Measurements from ENCODE around the gene ARHGEF16.

ARHGEF16 gene

DNA sequence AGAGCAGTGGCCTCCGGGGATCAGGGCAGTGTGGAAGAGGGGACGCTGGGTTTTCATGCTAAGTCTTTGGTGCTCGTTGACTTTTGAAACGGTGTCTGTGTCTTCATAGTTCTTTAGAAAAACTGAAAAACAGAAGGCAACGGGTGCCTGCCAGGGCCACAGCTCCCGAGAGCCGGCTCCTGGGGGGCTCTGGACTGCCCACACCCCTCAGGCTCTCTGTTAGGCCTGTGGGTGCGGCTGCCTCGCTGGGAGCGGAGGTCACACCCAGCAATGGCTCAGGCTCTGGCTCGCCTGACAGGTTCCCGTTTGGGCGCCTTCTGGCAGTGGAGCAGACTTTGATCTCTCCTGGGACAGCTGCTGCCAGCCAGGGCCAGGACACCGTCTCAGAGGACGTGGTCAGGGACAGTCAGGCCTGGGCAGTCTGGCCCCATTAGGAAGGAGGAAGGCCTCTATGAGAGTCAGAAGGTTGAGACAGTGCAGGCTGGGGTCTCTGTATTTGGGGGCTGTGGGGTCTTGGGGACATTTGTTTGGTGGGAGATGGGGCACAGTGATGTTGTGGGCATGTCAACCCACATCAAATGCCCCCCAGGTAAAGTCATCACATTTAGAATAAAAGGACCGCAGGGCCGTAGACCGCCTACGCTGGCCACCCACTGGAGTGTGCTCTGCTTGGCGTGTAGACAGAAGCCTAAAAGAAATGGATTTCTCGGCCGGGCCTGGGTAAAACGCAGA is 5.6 kb downstream of the ARHGEF16 start:
- no peaks in the 10 kb centered on the region for H3K27me3 ChIP-seq (ENCODE audit: insufficient read depth, low read length)
- no peaks in the 10 kb centered on the region for H3K9me3 ChIP-seq (ENCODE audit: insufficient read depth, low read depth, low read length)
- WGBS = 90% methylated on average over 23 of the region's 23 CpGs
- H3K36me3 ChIP-seq (ENCODE audit: insufficient read depth, low read length) = peaks cover 6% of the 10 kb centered on the region
- peaks cover 7% of the 10 kb centered on the region; the same call in 1 of the 2 replicates for H3K4me1 ChIP-seq (ENCODE audit: insufficient read depth, low read length)
- H3K27ac ChIP-seq (ENCODE audit: low read depth, low read length) = no peak overlapping the region
- H3K4me3 ChIP-seq (ENCODE audit: low read length) = no peak overlapping the region
- no peak overlapping the region for H3K9ac ChIP-seq (ENCODE audit: low read depth, low read length)

DNA sequence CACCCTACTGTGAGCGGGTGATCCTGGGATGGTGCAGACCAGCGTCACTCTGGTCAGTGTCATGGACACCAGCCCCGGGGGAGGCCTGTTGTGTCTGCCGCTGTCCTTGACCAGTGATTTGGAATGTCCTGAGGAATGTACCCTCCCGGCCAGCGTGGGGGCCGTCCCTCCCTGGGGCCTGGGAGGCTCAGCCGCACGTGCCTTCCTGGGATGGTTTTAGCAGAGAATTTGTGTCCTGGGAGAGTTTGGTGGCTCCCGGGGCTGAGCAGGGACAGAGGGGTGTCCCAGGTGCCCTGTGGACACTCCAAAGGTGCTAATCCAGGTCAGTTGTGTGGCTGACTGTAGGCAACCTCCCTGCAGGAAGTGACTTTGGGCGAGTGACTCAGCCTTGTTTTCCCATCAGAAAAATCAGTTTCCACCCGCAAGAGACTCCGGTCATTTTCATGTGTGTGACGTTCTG is 6.2 kb downstream of the ARHGEF16 start:
- no peaks in the 10 kb centered on the region for H3K9me3 ChIP-seq (ENCODE audit: insufficient read depth, low read depth, low read length)
- no peaks in the 10 kb centered on the region for H3K27me3 ChIP-seq (ENCODE audit: insufficient read depth, low read length)
- H3K27ac ChIP-seq (ENCODE audit: low read depth, low read length) = no peak overlapping the region
- no peak overlapping the region; the same call in 1 of the 2 replicates for H3K9ac ChIP-seq (ENCODE audit: low read depth, low read length)
- no peak overlapping the region for H3K4me3 ChIP-seq (ENCODE audit: low read length)
- H3K36me3 ChIP-seq (ENCODE audit: insufficient read depth, low read length) = peaks cover 6% of the 10 kb centered on the region
- H3K4me1 ChIP-seq (ENCODE audit: insufficient read depth, low read length) = peaks cover 7% of the 10 kb centered on the region; the same call in 1 of the 2 replicates
- 81% methylated on average over 14 of the region's 14 CpGs for WGBS

DNA sequence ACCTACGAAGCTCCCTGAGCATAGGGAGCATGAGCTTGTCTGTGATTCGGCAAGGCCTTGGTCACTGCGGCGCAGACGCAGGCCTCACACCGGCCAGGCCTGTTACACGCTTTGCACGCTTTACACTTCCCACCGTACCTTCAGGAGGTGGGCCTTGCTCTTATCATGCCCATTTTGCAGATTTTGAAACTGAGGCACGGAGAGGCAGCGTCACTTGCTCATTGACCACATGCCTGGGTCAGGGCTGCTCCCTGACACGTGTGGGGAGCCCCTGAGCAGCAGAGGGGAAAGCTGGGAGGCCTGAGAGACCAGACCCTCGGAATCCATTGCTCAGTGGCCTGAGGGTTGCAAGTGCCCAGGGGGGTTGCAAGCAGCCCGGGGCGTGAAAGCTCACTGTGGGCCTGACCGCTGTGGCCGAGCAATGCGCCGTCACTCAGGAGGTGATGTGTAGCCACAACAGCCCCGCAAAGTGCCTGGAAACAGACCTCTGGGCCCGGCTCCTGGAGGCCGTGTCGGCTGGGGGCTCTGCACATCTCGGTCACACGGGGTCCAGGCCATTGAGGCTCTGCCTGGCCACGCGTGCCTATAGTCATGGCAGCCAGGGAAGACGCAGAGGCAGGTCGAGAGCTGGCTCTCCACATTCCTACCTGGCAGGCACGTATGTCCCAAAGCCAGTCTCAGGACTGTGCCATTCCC is 6.9 kb downstream of the ARHGEF16 start:
- Histone ChIP-seq H3K9me3 (ENCODE audit: insufficient read depth, low read depth, low read length) (no peaks in the 10 kb centered on the region), H3K27ac (ENCODE audit: low read depth, low read length) (no peak overlapping the region), H3K4me1 (ENCODE audit: insufficient read depth, low read length) (peaks cover 7% of the 10 kb centered on the region; the same call in 1 of the 2 replicates), H3K4me3 (ENCODE audit: low read length) (no peak overlapping the region), H3K9ac (ENCODE audit: low read depth, low read length) (no peak overlapping the region; the same call in 1 of the 2 replicates), H3K36me3 (ENCODE audit: insufficient read depth, low read length) (peaks cover 6% of the 10 kb centered on the region), H3K27me3 (ENCODE audit: insufficient read depth, low read length) (no peaks in the 10 kb centered on the region)
- WGBS = 94% methylated on average over 30 of the region's 30 CpGs

DNA sequence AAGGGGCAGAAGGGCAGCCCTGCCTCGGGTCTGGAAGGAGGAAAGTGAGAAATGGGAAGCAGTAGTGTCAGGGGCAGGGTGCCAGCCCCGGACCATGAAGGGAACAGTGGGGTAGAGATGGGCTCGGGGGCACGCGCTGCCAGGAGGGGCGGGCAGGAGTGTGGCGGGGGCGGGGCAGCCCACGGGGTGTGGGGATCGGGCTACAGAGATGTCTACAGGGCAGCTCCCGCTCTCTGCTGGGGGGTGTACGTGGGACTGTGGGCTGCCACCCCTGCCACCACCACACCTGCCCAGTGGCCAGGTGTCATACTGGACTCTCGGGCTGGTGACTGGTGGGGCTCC is 7.4 kb downstream of the ARHGEF16 start:
- peaks cover 6% of the 10 kb centered on the region for H3K36me3 ChIP-seq (ENCODE audit: insufficient read depth, low read length)
- no peaks in the 10 kb centered on the region for H3K27me3 ChIP-seq (ENCODE audit: insufficient read depth, low read length)
- no peak overlapping the region for H3K4me3 ChIP-seq (ENCODE audit: low read length)
- H3K9me3 ChIP-seq (ENCODE audit: insufficient read depth, low read depth, low read length) = no peaks in the 10 kb centered on the region
- H3K4me1 ChIP-seq (ENCODE audit: insufficient read depth, low read length) = peaks cover 7% of the 10 kb centered on the region; the same call in 1 of the 2 replicates
- WGBS = 93% methylated on average over 13 of the region's 13 CpGs
- no peak overlapping the region for H3K27ac ChIP-seq (ENCODE audit: low read depth, low read length)
- H3K9ac ChIP-seq (ENCODE audit: low read depth, low read length) = no peak overlapping the region

DNA sequence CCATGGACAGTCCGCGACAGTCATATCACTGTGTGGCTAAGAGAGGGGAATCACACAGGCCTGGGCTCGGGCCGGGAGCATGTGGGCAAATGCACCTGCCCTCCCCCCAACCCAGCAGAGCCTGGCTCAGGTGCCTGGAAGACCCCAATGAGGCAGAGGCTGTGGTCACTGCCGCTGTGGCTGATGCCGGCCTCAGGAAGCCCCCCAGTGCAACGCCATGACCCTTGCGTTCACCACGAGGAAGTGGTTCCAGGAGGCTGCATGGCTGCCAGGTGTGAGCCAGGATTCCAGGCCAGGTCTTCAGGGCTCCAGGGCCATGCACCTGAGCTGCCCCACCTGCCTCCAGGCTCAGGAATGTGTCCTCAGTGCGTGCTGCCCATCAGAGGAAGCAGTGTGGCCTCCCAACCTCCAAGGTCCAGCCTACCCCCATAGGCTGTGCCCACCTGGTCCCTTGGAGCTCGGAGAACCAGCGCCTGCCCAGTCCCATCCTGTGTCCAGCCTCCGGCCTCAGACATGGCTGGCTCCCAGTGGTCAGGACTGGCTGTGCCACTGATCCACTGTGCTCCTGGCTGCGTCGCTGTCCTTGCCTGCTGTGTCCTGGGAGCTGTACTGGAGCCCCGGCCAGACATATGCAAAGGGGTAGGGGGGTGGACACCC is 8.0 kb downstream of the ARHGEF16 start:
- H3K4me1 ChIP-seq (ENCODE audit: insufficient read depth, low read length) = peaks cover 7% of the 10 kb centered on the region; the same call in 1 of the 2 replicates

DNA sequence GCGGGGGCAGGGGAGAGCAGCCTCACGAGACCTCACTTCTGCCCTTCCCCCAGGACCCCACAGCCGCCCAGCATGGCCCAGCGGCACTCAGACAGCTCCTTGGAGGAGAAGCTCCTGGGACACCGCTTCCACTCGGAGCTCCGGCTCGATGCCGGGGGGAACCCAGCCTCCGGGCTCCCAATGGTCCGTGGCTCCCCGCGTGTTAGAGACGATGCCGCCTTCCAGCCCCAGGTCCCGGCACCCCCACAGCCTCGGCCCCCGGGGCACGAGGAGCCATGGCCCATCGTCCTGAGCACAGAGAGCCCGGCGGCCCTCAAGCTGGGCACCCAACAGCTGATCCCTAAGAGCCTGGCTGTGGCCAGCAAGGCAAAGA is 8.5 kb downstream of the ARHGEF16 start:
- no peak overlapping the region for H3K4me3 ChIP-seq (ENCODE audit: low read length)
- no peak overlapping the region for H3K9ac ChIP-seq (ENCODE audit: low read depth, low read length)
- H3K27ac ChIP-seq (ENCODE audit: low read depth, low read length) = no peak overlapping the region
- 95% methylated on average over 22 of the region's 22 CpGs for WGBS
- peaks cover 7% of the 10 kb centered on the region; the same call in 1 of the 2 replicates for H3K4me1 ChIP-seq (ENCODE audit: insufficient read depth, low read length)
- peaks cover 6% of the 10 kb centered on the region for H3K36me3 ChIP-seq (ENCODE audit: insufficient read depth, low read length)
- H3K9me3 ChIP-seq (ENCODE audit: insufficient read depth, low read depth, low read length) = no peaks in the 10 kb centered on the region
- H3K27me3 ChIP-seq (ENCODE audit: insufficient read depth, low read length) = no peaks in the 10 kb centered on the region

More for the DNA sequence above, 8.0 kb downstream of the ARHGEF16 start:
- no peak overlapping the region for H3K9ac ChIP-seq (ENCODE audit: low read depth, low read length)
- H3K4me3 ChIP-seq (ENCODE audit: low read length) = no peak overlapping the region
- H3K36me3 ChIP-seq (ENCODE audit: insufficient read depth, low read length) = peaks cover 6% of the 10 kb centered on the region
- H3K27me3 ChIP-seq (ENCODE audit: insufficient read depth, low read length) = no peaks in the 10 kb centered on the region
- 94% methylated on average over 16 of the region's 16 CpGs for WGBS
- no peaks in the 10 kb centered on the region for H3K9me3 ChIP-seq (ENCODE audit: insufficient read depth, low read depth, low read length)
- H3K27ac ChIP-seq (ENCODE audit: low read depth, low read length) = no peak overlapping the region

DNA sequence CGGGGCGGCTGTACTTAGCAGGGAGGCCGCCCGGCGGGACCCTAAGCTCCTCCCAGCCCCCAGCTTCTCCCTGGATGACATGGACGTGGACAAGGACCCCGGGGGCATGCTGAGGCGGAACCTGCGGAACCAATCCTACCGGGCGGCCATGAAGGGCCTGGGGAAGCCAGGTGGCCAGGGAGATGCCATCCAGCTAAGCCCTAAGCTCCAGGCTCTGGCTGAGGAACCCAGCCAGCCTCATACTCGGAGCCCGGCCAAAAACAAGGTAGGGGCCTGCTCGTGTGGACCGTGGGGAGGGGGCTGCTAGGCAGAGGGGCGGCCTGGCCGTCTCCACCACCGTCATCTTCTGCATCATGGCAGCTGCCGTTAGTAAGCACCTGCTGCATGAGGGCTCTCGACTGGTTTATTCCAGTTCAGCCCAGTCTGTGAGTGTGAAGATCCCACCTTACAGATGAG is 9.0 kb downstream of the ARHGEF16 start:
- H3K36me3 ChIP-seq (ENCODE audit: insufficient read depth, low read length) = peaks cover 6% of the 10 kb centered on the region
- no peak overlapping the region for H3K27ac ChIP-seq (ENCODE audit: low read depth, low read length)
- H3K4me1 ChIP-seq (ENCODE audit: insufficient read depth, low read length) = peaks cover 7% of the 10 kb centered on the region; the same call in 1 of the 2 replicates
- no peaks in the 10 kb centered on the region for H3K9me3 ChIP-seq (ENCODE audit: insufficient read depth, low read depth, low read length)
- H3K9ac ChIP-seq (ENCODE audit: low read depth, low read length) = no peak overlapping the region
- H3K27me3 ChIP-seq (ENCODE audit: insufficient read depth, low read length) = no peaks in the 10 kb centered on the region
- 95% methylated on average over 20 of the region's 20 CpGs for WGBS
- no peak overlapping the region for H3K4me3 ChIP-seq (ENCODE audit: low read length)

DNA sequence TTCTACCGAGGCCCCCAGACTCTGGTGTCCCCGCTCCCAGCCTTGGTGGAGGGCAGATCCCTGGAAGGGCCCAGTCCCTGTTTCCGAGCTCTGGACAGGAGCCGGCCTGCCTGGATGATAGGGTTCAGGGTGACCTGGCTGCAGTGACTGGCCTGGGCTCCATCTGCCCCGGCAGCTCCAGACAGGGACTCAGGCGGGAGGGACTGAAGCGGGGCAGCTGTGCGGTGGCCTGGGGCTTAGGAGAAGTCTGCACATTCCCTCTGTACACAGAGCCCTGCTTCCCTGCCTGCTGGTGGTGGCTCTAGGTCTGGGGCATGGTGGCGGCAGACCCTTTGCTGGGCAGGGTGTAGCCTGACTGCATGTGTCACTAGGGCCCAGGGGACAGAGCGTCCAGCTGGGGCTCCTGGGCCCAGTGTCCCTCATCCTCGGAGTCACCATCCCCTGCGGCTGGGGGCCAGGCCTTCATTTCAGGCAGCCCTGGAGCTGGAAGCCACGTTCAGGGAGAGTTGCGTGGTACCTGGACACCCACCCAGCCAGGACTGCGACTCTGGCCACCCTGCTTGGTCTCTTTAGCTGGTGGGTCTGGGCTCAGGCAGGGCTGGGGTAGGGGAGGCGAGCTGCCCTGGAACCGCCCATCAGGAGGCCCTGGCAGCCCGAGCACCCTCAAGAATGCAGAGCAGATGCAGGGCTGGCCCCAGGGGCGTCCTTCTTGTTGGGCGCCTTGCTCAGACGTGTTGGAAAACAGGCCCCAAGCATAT is 9.6 kb downstream of the ARHGEF16 start:
- peaks cover 1% of the 10 kb centered on the region for H3K36me3 ChIP-seq (ENCODE audit: insufficient read depth, low read length)
- no peaks in the 10 kb centered on the region for H3K27me3 ChIP-seq (ENCODE audit: insufficient read depth, low read length)

DNA sequence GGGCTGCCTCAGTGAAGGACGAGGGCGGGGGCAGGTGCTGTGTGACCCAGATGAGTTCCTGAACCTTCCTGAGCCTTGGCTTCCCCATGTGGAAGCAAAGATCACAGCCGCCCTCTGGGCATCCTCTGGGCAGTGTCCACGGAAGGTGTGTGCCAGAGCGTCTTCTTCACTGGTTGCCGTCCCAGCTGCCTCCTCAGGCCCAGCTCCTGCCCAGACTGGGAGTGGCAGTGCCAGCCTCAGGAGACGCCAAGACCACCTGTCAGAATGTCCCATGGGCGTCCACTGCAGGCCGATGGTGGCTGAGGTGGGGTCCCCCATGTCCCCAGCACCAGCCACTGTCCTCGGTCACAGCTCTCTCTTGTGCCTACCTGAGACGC is 10.2 kb downstream of the ARHGEF16 start:
- peaks cover 7% of the 10 kb centered on the region; the same call in 1 of the 2 replicates for H3K4me1 ChIP-seq (ENCODE audit: insufficient read depth, low read length)
- no peaks in the 10 kb centered on the region for H3K27me3 ChIP-seq (ENCODE audit: insufficient read depth, low read length)
- H3K4me3 ChIP-seq (ENCODE audit: low read length) = no peak overlapping the region
- H3K27ac ChIP-seq (ENCODE audit: low read depth, low read length) = no peak overlapping the region
- H3K36me3 ChIP-seq (ENCODE audit: insufficient read depth, low read length) = peaks cover 5% of the 10 kb centered on the region; the same call in 1 of the 2 replicates
- 92% methylated on average over 11 of the region's 11 CpGs for WGBS
- no peaks in the 10 kb centered on the region for H3K9me3 ChIP-seq (ENCODE audit: insufficient read depth, low read depth, low read length)
- H3K9ac ChIP-seq (ENCODE audit: low read depth, low read length) = no peak overlapping the region; the same call in 1 of the 2 replicates

More for the DNA sequence above, 9.6 kb downstream of the ARHGEF16 start:
- Histone ChIP-seq H3K9ac (ENCODE audit: low read depth, low read length) (no peak overlapping the region), H3K4me3 (ENCODE audit: low read length) (no peak overlapping the region), H3K9me3 (ENCODE audit: insufficient read depth, low read depth, low read length) (no peaks in the 10 kb centered on the region), H3K27ac (ENCODE audit: low read depth, low read length) (no peak overlapping the region), H3K4me1 (ENCODE audit: insufficient read depth, low read length) (peaks cover 7% of the 10 kb centered on the region; the same call in 1 of the 2 replicates)
- 95% methylated on average over 21 of the region's 21 CpGs for whole genome bisulfite sequencing

DNA sequence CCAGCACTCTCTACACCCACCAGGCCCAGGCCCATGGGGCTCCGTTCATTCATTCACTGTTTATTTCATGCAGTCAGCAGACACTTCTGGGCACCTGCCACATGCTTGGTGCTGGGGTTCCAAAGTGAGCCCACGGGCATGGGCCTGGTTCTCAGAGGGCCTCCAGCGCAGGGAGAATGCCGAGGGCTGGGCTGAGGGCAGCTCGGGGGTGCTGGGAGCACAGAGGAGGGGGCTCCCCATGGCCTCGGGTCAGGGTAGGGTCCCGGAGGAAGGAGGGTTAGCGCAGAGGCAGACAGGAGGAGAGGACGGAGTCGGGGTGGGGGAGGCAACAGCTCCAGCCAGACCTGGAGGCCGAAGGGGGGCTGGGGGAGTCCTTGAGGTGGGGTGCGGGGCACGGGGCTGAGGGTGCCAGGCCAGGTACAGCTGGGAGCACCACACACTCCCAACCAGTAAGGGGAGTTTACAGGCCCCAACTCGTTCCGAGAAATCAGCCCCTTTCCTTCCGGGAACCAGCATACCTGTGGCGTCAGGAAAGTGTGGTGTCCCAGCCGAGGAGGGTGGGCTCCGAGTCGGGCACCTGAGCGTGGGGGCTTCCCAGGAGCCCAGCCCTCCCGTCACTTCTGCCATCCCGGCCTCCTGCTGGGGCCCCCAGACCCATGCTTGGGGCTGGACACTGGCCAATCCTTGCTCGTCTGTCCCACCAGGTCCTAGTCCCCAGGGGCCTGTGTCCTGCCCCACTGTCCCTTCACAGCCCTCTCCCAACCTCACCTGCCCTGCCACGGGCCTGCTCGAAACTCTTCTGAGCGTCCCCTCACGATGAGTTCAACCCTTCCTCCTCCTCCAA is 10.8 kb downstream of the ARHGEF16 start:
- peaks cover 7% of the 10 kb centered on the region; the same call in 1 of the 2 replicates for H3K36me3 ChIP-seq (ENCODE audit: insufficient read depth, low read length)
- peaks cover 7% of the 10 kb centered on the region; the same call in 1 of the 2 replicates for H3K4me1 ChIP-seq (ENCODE audit: insufficient read depth, low read length)
- no peaks in the 10 kb centered on the region for H3K27me3 ChIP-seq (ENCODE audit: insufficient read depth, low read length)
- 89% methylated on average over 28 of the region's 28 CpGs for WGBS
- H3K9ac ChIP-seq (ENCODE audit: low read depth, low read length) = no peak overlapping the region; the same call in 1 of the 2 replicates
- no peaks in the 10 kb centered on the region for H3K9me3 ChIP-seq (ENCODE audit: insufficient read depth, low read depth, low read length)
- no peak overlapping the region for H3K27ac ChIP-seq (ENCODE audit: low read depth, low read length)
- no peak overlapping the region for H3K4me3 ChIP-seq (ENCODE audit: low read length)

Measured in HUES64 (cell line).